ENCODE results near the gene FOXJ1. TPM values are rescaled to one million over a fixed set of nuclear protein-coding genes. Genes with fewer than 3 reads are reported as not detected.

Gene FOXJ1
- total RNA-seq, 3 donors from 2014 or later (not counting 1 experiment from before 2014, with no cell fraction given), result 0.21 to 0.93 (median 0.36) TPM

DNA sequence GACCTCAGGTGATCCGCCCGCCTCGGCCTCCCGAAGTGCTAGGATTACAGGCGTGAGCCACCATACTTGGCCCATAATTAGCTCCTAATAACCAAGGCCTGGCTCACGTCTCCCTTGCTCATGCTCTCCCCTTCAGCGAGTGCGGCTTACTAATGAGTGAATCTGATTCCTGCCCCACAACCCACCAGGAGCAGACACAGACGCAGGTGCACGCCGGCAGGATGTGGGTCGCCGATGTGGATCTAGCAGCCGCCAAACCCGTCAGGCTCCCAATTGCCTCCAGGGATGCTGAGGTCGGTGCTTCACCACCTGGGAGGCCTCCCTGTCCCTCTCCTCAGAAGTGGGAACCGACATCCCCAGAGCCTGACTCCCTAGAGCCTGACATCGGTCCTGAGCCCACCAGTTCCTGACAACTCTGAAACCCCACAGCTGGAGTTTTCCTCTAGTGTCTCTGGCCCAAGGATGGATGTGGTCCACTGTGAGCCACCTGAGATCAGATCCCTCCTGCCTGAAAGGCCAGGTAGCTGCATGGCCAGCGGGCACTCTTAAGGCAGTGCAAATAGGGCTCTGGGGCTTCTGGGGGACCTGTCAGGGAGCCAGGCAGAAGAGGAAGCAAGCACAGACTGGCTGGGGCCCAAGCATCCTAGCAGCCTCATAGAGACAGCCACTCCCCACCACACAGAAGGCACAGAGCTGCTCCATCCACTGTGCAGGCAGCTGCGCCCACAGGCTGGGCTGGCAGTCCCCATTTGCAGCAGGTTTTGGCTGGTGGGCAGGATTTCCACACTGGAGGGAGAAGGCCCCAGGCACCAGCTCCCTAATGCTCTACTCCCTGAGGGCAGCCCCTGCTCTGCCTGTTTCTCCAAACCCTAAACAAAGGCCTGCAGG is 48.3 kb downstream of the FOXJ1 start:
- intact Hi-C loops (cut with micrococcal nuclease), result no loop called here
- no peaks in the 10 kb centered on the region for H3K9me3 Mint-ChIP-seq
- H3K4me3 Mint-ChIP-seq, result no peak overlapping the region
- TF ChIP-seq, protein P1, sequence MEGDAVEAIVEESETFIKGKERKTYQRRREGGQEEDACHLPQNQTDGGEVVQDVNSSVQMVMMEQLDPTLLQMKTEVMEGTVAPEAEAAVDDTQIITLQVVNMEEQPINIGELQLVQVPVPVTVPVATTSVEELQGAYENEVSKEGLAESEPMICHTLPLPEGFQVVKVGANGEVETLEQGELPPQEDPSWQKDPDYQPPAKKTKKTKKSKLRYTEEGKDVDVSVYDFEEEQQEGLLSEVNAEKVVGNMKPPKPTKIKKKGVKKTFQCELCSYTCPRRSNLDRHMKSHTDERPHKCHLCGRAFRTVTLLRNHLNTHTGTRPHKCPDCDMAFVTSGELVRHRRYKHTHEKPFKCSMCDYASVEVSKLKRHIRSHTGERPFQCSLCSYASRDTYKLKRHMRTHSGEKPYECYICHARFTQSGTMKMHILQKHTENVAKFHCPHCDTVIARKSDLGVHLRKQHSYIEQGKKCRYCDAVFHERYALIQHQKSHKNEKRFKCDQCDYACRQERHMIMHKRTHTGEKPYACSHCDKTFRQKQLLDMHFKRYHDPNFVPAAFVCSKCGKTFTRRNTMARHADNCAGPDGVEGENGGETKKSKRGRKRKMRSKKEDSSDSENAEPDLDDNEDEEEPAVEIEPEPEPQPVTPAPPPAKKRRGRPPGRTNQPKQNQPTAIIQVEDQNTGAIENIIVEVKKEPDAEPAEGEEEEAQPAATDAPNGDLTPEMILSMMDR (IDR thresholded peaks at IDR 0.05), result no peak
- H3K4me1 Mint-ChIP-seq, result peaks cover 0 to 3% of the 10 kb centered on the region in 2 donors
- no peak for DNase-seq
- Histone ChIP-seq H3K4me3 (ENCODE audit: low read length) (no peak overlapping the region), H3K27ac (ENCODE audit: low read length) (no peak overlapping the region), H3K36me3 (ENCODE audit: control insufficient read depth, insufficient read depth, low read length) (peaks cover 88% of the 10 kb centered on the region), H3K27me3 (ENCODE audit: control insufficient read depth, insufficient read depth, low read length) (no peaks in the 10 kb centered on the region), H3K9me3 (ENCODE audit: control insufficient read depth, insufficient read depth, low read length) (no peaks in the 10 kb centered on the region), H3K4me1 (ENCODE audit: control insufficient read depth, insufficient read depth, low read length) (no peaks in the 10 kb centered on the region)
- H3K27ac Mint-ChIP-seq, result no peak overlapping the region
- WGBS (ENCODE audit: insufficient coverage), result 96% methylated on average over 20 of the region's 20 CpGs
- H3K36me3 Mint-ChIP-seq, result no peaks in the 10 kb centered on the region
- ATAC-seq, result no peak
- no peaks in the 10 kb centered on the region for H3K27me3 Mint-ChIP-seq (ENCODE audit: low read depth in 2 of 2)

DNA sequence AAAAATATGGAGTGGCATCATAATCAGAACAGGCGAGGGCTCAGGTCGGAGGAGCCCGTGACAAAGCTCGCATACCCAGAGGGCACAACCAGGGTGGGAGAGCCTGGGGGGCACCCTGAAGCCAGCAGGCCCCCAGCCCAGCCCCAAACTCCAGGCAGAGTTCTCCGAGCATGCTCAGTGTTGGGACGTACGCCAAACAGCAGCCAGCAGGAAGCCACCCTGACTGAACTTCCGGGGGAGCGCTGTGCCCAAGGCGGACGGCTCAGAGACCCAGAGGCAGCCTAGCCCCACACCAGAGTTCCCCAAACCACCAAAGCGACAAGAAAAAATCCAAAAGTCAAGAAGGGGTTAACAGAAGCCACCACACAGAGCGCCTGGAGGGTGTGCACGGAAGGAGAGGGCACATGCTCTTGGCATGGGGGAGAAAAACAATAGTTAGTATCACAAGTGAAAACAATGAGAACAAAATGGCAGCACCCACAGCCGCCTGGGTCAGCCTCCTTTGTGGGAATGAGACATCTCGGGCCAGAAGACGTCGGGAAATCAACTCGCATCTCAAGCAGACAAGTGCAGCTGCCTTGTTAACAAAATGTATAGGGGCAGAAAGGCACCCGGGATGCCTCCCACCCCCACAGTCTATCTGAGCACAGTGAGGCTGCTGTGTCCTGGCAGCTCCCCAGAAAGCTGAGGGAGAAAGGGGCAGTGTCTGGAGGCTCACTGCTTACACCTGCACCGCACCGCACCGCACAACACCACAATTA is 49.3 kb downstream of the FOXJ1 start:
- peaks cover 0 to 3% of the 10 kb centered on the region in 2 donors for H3K4me1 Mint-ChIP-seq
- peak overlapping the region in 1 of 2 donors; percentile 24 for H3K27ac Mint-ChIP-seq
- H3K36me3 ChIP-seq (ENCODE audit: control insufficient read depth, insufficient read depth, low read length), result peaks cover 88% of the 10 kb centered on the region
- DNase-seq (peak in 1 of 2 donors; percentile 51), ATAC-seq (peak in 2 of 3 donors; percentile 41 to 60)
- H3K9me3 ChIP-seq (ENCODE audit: control insufficient read depth, insufficient read depth, low read length), result no peaks in the 10 kb centered on the region
- no peaks in the 10 kb centered on the region for H3K27me3 Mint-ChIP-seq (ENCODE audit: low read depth in 2 of 2)
- no peak overlapping the region for H3K4me3 ChIP-seq (ENCODE audit: low read length)
- no peaks in the 10 kb centered on the region for H3K4me1 ChIP-seq (ENCODE audit: control insufficient read depth, insufficient read depth, low read length)
- H3K27me3 ChIP-seq (ENCODE audit: control insufficient read depth, insufficient read depth, low read length), result no peaks in the 10 kb centered on the region
- H3K9me3 Mint-ChIP-seq, result no peaks in the 10 kb centered on the region
- no peaks in the 10 kb centered on the region for H3K36me3 Mint-ChIP-seq
- H3K4me3 Mint-ChIP-seq, result no peak overlapping the region
- TF ChIP-seq, protein P1 (IDR thresholded peaks at IDR 0.05), result no peak
- WGBS (ENCODE audit: insufficient coverage), result 87% methylated on average over 23 of the region's 23 CpGs
- intact Hi-C loops (cut with micrococcal nuclease), result no loop called here
- H3K27ac ChIP-seq (ENCODE audit: low read length), result no peak overlapping the region

DNA sequence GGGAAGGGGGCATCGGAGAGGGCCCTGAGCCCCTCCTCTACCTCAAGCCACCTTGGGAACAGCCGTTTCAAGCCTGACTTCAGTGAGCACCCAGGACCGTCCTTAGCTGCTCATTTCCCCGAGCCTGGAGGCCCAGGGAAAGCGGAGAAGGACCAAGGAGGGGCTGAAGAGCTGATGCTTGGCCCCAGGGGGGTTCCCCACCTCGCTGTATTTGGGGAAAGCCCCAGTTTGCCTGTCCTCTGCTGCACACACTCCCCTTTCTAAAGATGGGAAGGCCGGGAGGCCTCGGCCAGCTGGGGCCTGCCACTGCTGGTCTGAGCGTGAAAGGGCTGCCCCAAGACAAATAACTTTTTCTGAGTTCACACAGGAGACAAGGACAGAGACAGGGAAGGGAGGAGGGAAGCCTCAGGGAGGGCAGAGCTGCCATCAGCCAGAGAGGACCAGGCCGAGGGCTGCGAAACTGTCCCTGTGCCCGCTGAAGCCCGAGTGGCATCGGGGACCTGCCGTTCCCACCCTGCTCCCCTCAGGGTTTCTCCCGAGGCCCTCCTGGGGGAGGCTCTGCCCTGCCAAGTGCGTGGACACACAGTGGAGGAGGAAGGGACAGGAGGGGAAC is 50.4 kb downstream of the FOXJ1 start:
- no peaks in the 10 kb centered on the region for H3K9me3 ChIP-seq (ENCODE audit: control insufficient read depth, insufficient read depth, low read length)
- TF ChIP-seq, protein P1 (IDR thresholded peaks at IDR 0.05), result no peak
- DNase-seq (no peak), ATAC-seq (no peak)
- Mint-ChIP-seq H3K4me1 (no peaks in the 10 kb centered on the region), H3K27me3 (ENCODE audit: low read depth in 2 of 2) (no peaks in the 10 kb centered on the region), H3K36me3 (no peaks in the 10 kb centered on the region), H3K9me3 (no peaks in the 10 kb centered on the region), H3K27ac (no peak overlapping the region), H3K4me3 (no peak overlapping the region)
- H3K36me3 ChIP-seq (ENCODE audit: control insufficient read depth, insufficient read depth, low read length), result peaks cover 92% of the 10 kb centered on the region
- no peaks in the 10 kb centered on the region for H3K27me3 ChIP-seq (ENCODE audit: control insufficient read depth, insufficient read depth, low read length)
- H3K4me1 ChIP-seq (ENCODE audit: control insufficient read depth, insufficient read depth, low read length), result no peaks in the 10 kb centered on the region
- 95% methylated on average over 17 of the region's 17 CpGs for WGBS (ENCODE audit: insufficient coverage)
- H3K27ac ChIP-seq (ENCODE audit: low read length), result no peak overlapping the region
- intact Hi-C loops (cut with micrococcal nuclease), result no loop called here
- H3K4me3 ChIP-seq (ENCODE audit: low read length), result no peak overlapping the region

All from natural killer cell (primary cell).